ENCODE results near the gene RTN1.

The RTN1 gene

GRCh38 chr14:59890676-59891075 lies 20.1 kb upstream of the RTN1 start:
- WGBS (ENCODE audit: extremely low coverage, insufficient coverage, low lambda C conversion rate) = no CpG with 5 or more reads among the region's 2 CpGs
- H2BK15ac ChIP-seq (replicated peaks; ENCODE audit: low read depth) = no peak overlapping the region
- no peak overlapping the region for H3K18ac ChIP-seq (ENCODE audit: low read length)
- no peak overlapping the region for H2BK120ac ChIP-seq (ENCODE audit: low read depth, low read length)
- no peaks in the 10 kb centered on the region for H3K4me1 ChIP-seq (ENCODE audit: control insufficient read depth, low read depth, low read length)
- H4K5ac ChIP-seq (ENCODE audit: low read length) = no peak overlapping the region
- DNase-seq = no peak
- H3K36me3 ChIP-seq (ENCODE audit: control insufficient read depth, insufficient read depth, low read length) = no peaks in the 10 kb centered on the region
- H3K4me3 ChIP-seq (ENCODE audit: low read length) = no peak overlapping the region
- no peak overlapping the region for H3K9ac ChIP-seq (ENCODE audit: low read length)
- no peak overlapping the region for H3K4me2 ChIP-seq (ENCODE audit: low read length)
- no peak overlapping the region for H3K4ac ChIP-seq (ENCODE audit: low read depth, low read length)
- H3K79me1 ChIP-seq (ENCODE audit: low read length) = no peaks in the 10 kb centered on the region
- no peak overlapping the region for H2BK5ac ChIP-seq (ENCODE audit: low read length)
- H2AK5ac ChIP-seq (ENCODE audit: low read length) = no peak overlapping the region
- no peak overlapping the region for H3K56ac ChIP-seq (ENCODE audit: low read length)
- no peak overlapping the region for H4K8ac ChIP-seq (ENCODE audit: low read depth, low read length)
- no peaks in the 10 kb centered on the region for H3K79me2 ChIP-seq (ENCODE audit: control insufficient read depth, insufficient read depth, low read length)
- no peak overlapping the region for H3K23ac ChIP-seq (ENCODE audit: low read length)
- no peaks in the 10 kb centered on the region for H3K27me3 ChIP-seq (ENCODE audit: insufficient read depth, low read length, poor library complexity)
- H3K27ac ChIP-seq (ENCODE audit: low read depth, low read length) = no peak overlapping the region

- no peak overlapping the region for H2AK5ac ChIP-seq (ENCODE audit: low read length)
- WGBS (ENCODE audit: extremely low coverage, insufficient coverage, low lambda C conversion rate) = no CpG with 5 or more reads among the region's 1 CpG
- H2BK5ac ChIP-seq (ENCODE audit: low read length) = no peak overlapping the region
- H2BK15ac ChIP-seq (replicated peaks; ENCODE audit: low read depth) = no peak overlapping the region
- no peaks in the 10 kb centered on the region for H3K4me1 ChIP-seq (ENCODE audit: control insufficient read depth, low read depth, low read length)
- no peak overlapping the region for H3K4me3 ChIP-seq (ENCODE audit: low read length)
- no peak overlapping the region for H3K56ac ChIP-seq (ENCODE audit: low read length)
- H4K8ac ChIP-seq (ENCODE audit: low read depth, low read length) = no peak overlapping the region
- no peak overlapping the region for H3K4me2 ChIP-seq (ENCODE audit: low read length)
- H3K27me3 ChIP-seq (ENCODE audit: insufficient read depth, low read length, poor library complexity) = no peaks in the 10 kb centered on the region
- no peaks in the 10 kb centered on the region for H3K36me3 ChIP-seq (ENCODE audit: control insufficient read depth, insufficient read depth, low read length)
- H3K18ac ChIP-seq (ENCODE audit: low read length) = no peak overlapping the region
- no peaks in the 10 kb centered on the region for H3K79me2 ChIP-seq (ENCODE audit: control insufficient read depth, insufficient read depth, low read length)
- peak; percentile 29 for DNase-seq
- no peak overlapping the region for H3K4ac ChIP-seq (ENCODE audit: low read depth, low read length)
- no peak overlapping the region for H2BK120ac ChIP-seq (ENCODE audit: low read depth, low read length)
- H3K27ac ChIP-seq (ENCODE audit: low read depth, low read length) = no peak overlapping the region
- no peak overlapping the region for H3K9ac ChIP-seq (ENCODE audit: low read length)
- no peak overlapping the region for H4K5ac ChIP-seq (ENCODE audit: low read length)
- H3K23ac ChIP-seq (ENCODE audit: low read length) = no peak overlapping the region
- H3K79me1 ChIP-seq (ENCODE audit: low read length) = no peaks in the 10 kb centered on the region
These were observed 12.4 kb upstream of the RTN1 start for GRCh38 chr14:59882957-59883356.

- Histone ChIP-seq H3K27me3 (ENCODE audit: insufficient read depth, low read length, poor library complexity) (peaks cover 9% of the 10 kb centered on the region), H2BK15ac (replicated peaks; ENCODE audit: low read depth) (no peak overlapping the region), H3K27ac (ENCODE audit: low read depth, low read length) (no peak overlapping the region)
These were observed 555 bp upstream of the RTN1 start for GRCh38 chr14:59871166-59871495.

GRCh38 chr14:59869381-59870255 lies 958 bp downstream of the RTN1 start:
- Histone ChIP-seq H3K4me3 (ENCODE audit: low read length) (no peak overlapping the region), H3K4me1 (ENCODE audit: control insufficient read depth, low read depth, low read length) (peaks cover 3% of the 10 kb centered on the region), H4K5ac (ENCODE audit: low read length) (no peak overlapping the region), H3K27ac (ENCODE audit: low read depth, low read length) (no peak overlapping the region), H2BK120ac (ENCODE audit: low read depth, low read length) (no peak overlapping the region), H3K79me2 (ENCODE audit: control insufficient read depth, insufficient read depth, low read length) (no peaks in the 10 kb centered on the region), H4K8ac (ENCODE audit: low read depth, low read length) (no peak overlapping the region), H3K9ac (ENCODE audit: low read length) (no peak overlapping the region), H3K27me3 (ENCODE audit: insufficient read depth, low read length, poor library complexity) (peaks cover 9% of the 10 kb centered on the region), H3K36me3 (ENCODE audit: control insufficient read depth, insufficient read depth, low read length) (no peaks in the 10 kb centered on the region), H3K18ac (ENCODE audit: low read length) (no peak overlapping the region), H3K4ac (ENCODE audit: low read depth, low read length) (no peak overlapping the region), H3K4me2 (ENCODE audit: low read length) (peak overlapping the region; percentile 71), H2BK15ac (replicated peaks; ENCODE audit: low read depth) (no peak overlapping the region), H2BK5ac (ENCODE audit: low read length) (no peak overlapping the region), H2AK5ac (ENCODE audit: low read length) (no peak overlapping the region), H3K23ac (ENCODE audit: low read length) (no peak overlapping the region), H3K79me1 (ENCODE audit: low read length) (no peaks in the 10 kb centered on the region), H3K56ac (ENCODE audit: low read length) (no peak overlapping the region)
- no CpG with 5 or more reads among the region's 44 CpGs for whole genome bisulfite sequencing (ENCODE audit: extremely low coverage, insufficient coverage, low lambda C conversion rate)
- DNase-seq = peak; percentile 14

More at GRCh38 chr14:59871166-59871495, 555 bp upstream of the RTN1 start:
- peak overlapping the region; percentile 31 for H3K9ac ChIP-seq (ENCODE audit: low read length)
- H4K5ac ChIP-seq (ENCODE audit: low read length) = no peak overlapping the region
- H3K4me1 ChIP-seq (ENCODE audit: control insufficient read depth, low read depth, low read length) = peaks cover 3% of the 10 kb centered on the region
- peak overlapping the region; percentile 71 for H3K4me2 ChIP-seq (ENCODE audit: low read length)
- H3K4ac ChIP-seq (ENCODE audit: low read depth, low read length) = no peak overlapping the region
- no peaks in the 10 kb centered on the region for H3K36me3 ChIP-seq (ENCODE audit: control insufficient read depth, insufficient read depth, low read length)
- no peak for DNase-seq
- no peaks in the 10 kb centered on the region for H3K79me2 ChIP-seq (ENCODE audit: control insufficient read depth, insufficient read depth, low read length)
- H2BK120ac ChIP-seq (ENCODE audit: low read depth, low read length) = no peak overlapping the region
- H3K18ac ChIP-seq (ENCODE audit: low read length) = no peak overlapping the region
- H3K79me1 ChIP-seq (ENCODE audit: low read length) = no peaks in the 10 kb centered on the region
- no peak overlapping the region for H3K4me3 ChIP-seq (ENCODE audit: low read length)
- no CpG with 5 or more reads among the region's 4 CpGs for WGBS (ENCODE audit: extremely low coverage, insufficient coverage, low lambda C conversion rate)
- no peak overlapping the region for H2AK5ac ChIP-seq (ENCODE audit: low read length)
- no peak overlapping the region for H4K8ac ChIP-seq (ENCODE audit: low read depth, low read length)
- no peak overlapping the region for H3K56ac ChIP-seq (ENCODE audit: low read length)
- H3K23ac ChIP-seq (ENCODE audit: low read length) = no peak overlapping the region
- no peak overlapping the region for H2BK5ac ChIP-seq (ENCODE audit: low read length)

GRCh38 chr14:59868021-59868420 lies 2.6 kb downstream of the RTN1 start:
- H2AK5ac ChIP-seq (ENCODE audit: low read length) = no peak overlapping the region
- H3K4ac ChIP-seq (ENCODE audit: low read depth, low read length) = no peak overlapping the region
- H4K8ac ChIP-seq (ENCODE audit: low read depth, low read length) = no peak overlapping the region
- H3K36me3 ChIP-seq (ENCODE audit: control insufficient read depth, insufficient read depth, low read length) = no peaks in the 10 kb centered on the region
- no CpG with 5 or more reads among the region's 3 CpGs for WGBS (ENCODE audit: extremely low coverage, insufficient coverage, low lambda C conversion rate)
- no peak overlapping the region for H3K23ac ChIP-seq (ENCODE audit: low read length)
- no peak overlapping the region for H2BK120ac ChIP-seq (ENCODE audit: low read depth, low read length)
- H3K4me3 ChIP-seq (ENCODE audit: low read length) = no peak overlapping the region
- peaks cover 3% of the 10 kb centered on the region for H3K4me1 ChIP-seq (ENCODE audit: control insufficient read depth, low read depth, low read length)
- no peak overlapping the region for H3K9ac ChIP-seq (ENCODE audit: low read length)
- no peak overlapping the region for H4K5ac ChIP-seq (ENCODE audit: low read length)
- no peak for DNase-seq
- no peaks in the 10 kb centered on the region for H3K79me2 ChIP-seq (ENCODE audit: control insufficient read depth, insufficient read depth, low read length)
- H3K27me3 ChIP-seq (ENCODE audit: insufficient read depth, low read length, poor library complexity) = peaks cover 9% of the 10 kb centered on the region
- H3K79me1 ChIP-seq (ENCODE audit: low read length) = no peaks in the 10 kb centered on the region
- no peak overlapping the region for H3K27ac ChIP-seq (ENCODE audit: low read depth, low read length)
- no peak overlapping the region for H3K18ac ChIP-seq (ENCODE audit: low read length)
- H2BK15ac ChIP-seq (replicated peaks; ENCODE audit: low read depth) = no peak overlapping the region
- H3K56ac ChIP-seq (ENCODE audit: low read length) = no peak overlapping the region
- H2BK5ac ChIP-seq (ENCODE audit: low read length) = no peak overlapping the region
- no peak overlapping the region for H3K4me2 ChIP-seq (ENCODE audit: low read length)
